Thyroid gland (tissue), 4 donors: ENCODE measurements around the gene NCMAP. TPM values are rescaled to one million over a fixed set of nuclear protein-coding genes. Genes with fewer than 3 reads are reported as not detected.

Experiments used
- DNase-seq, 2 donors: peaks; one replicate each; pipeline ENCODE4 v3.0.0-alpha.2; 2019
- H3K27ac ChIP-seq, 3 donors: fragments of 200-600 bp; sonication (generic); 1 replicate in 2 of 3; 2 replicates in 1 of 3; pipeline ENCODE4 v1.5.1; 2016 to 2019; ENCODE audit warnings: mild to moderate bottlenecking in 1 of 3, moderate library complexity in 1 of 3
- H3K27me3 ChIP-seq: fragments of 200-600 bp; sonication (generic); one replicate; pipeline ENCODE4 v1.5.1; 2019
- H3K36me3 ChIP-seq, 2 donors: fragments of 200-600 bp; sonication (generic); one replicate each; pipeline ENCODE4 v1.5.1; 2016 to 2019
- H3K4me1 ChIP-seq, 2 donors: fragments of 200-600 bp; sonication (generic); one replicate each; pipeline ENCODE4 v1.5.1; 2017 to 2019
- H3K4me3 ChIP-seq, 3 donors: fragments of 200-600 bp; sonication (generic); replicated peaks in 1 of 3; 1 replicate in 2 of 3; 2 replicates in 1 of 3; pipeline ENCODE4 v1.5.1; 2016; ENCODE audit warnings: mild to moderate bottlenecking in 1 of 3
- H3K9me3 ChIP-seq: fragments of 200-600 bp; sonication (generic); one replicate; pipeline ENCODE4 v1.5.1; 2017
- POLR2A ChIP-seq, 2 donors: fragments of 450-650 bp; IDR thresholded peaks; one replicate each; pipeline ENCODE4 v1.6.1; 2017; ENCODE audit warnings: antibody characterized with exemption in 2 of 2, mild to moderate bottlenecking in 2 of 2, moderate library complexity in 1 of 2
- WGBS, 2 donors: methylation state at CpG; one replicate each; pipeline ENCODE4 v1.1.5; 2017; 5-methylcytosine and 5-hydroxymethylcytosine counted together
- intact Hi-C: fragments of 100-400 bp; cut with DNase I; formaldehyde crosslinking; loops from one replicate; pipeline ENCODE4 v1.15.1; 2023
- total RNA-seq, 4 donors: library from RNA; depleted of rRNA; stranded (reverse); fragments of >200 nt; gene quantifications; one replicate each; pipeline ENCODE4 v1.2.3, GENCODE V29; 2016
- TF ChIP-seq, protein P1 (sequence below), 6 experiments: fragments of 200-600 bp in 3 of 6; fragments of 450-650 bp in 3 of 6; sonication (generic) in 3 of 6; IDR thresholded peaks; one replicate each; pipeline ENCODE4 v1.5.1; 2016 to 2019; ENCODE audit warnings: antibody characterized with exemption in 6 of 6, mild to moderate bottlenecking in 2 of 6, inconsistent platforms in 1 of 6, moderate library complexity in 1 of 6

Gene NCMAP
- total RNA-seq, 4 donors from 2014 or later, result 2.8 to 9.4 (median 7.3) TPM

DNA sequence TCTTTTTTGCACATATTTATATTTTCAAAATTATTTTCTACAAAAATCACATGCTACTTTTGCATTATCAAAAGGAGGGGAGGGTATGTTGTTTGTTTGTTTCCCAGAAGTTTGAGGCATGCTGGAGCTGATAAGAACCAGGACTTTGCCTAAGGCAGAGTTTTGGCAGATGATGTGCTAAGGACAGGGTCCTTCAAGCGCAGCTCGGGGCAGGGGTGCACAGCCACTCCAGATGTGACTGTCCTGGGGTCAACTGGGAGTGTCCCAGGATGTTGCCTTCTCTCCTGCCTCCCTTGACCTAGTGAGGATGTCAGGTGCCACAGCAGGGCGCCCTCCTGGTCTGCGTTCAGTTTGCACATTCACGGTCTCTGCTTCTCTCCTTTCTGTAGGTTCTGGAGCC, 44.7 kb downstream of the NCMAP start:
- no peaks in the 10 kb centered on the region for H3K4me1 ChIP-seq
- no peaks in the 10 kb centered on the region for H3K36me3 ChIP-seq
- no peak overlapping the region for H3K4me3 ChIP-seq
- no peak overlapping the region for H3K27ac ChIP-seq
- TF ChIP-seq, protein P1, sequence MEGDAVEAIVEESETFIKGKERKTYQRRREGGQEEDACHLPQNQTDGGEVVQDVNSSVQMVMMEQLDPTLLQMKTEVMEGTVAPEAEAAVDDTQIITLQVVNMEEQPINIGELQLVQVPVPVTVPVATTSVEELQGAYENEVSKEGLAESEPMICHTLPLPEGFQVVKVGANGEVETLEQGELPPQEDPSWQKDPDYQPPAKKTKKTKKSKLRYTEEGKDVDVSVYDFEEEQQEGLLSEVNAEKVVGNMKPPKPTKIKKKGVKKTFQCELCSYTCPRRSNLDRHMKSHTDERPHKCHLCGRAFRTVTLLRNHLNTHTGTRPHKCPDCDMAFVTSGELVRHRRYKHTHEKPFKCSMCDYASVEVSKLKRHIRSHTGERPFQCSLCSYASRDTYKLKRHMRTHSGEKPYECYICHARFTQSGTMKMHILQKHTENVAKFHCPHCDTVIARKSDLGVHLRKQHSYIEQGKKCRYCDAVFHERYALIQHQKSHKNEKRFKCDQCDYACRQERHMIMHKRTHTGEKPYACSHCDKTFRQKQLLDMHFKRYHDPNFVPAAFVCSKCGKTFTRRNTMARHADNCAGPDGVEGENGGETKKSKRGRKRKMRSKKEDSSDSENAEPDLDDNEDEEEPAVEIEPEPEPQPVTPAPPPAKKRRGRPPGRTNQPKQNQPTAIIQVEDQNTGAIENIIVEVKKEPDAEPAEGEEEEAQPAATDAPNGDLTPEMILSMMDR (IDR thresholded peaks at IDR 0.05), result no peak
- WGBS, 2 donors, result 84 to 87% methylated on average over 5 of the region's 5 CpGs
- H3K27me3 ChIP-seq, result no peaks in the 10 kb centered on the region
- no peaks in the 10 kb centered on the region for H3K9me3 ChIP-seq
- intact Hi-C loops, result no loop called here
- no peak for DNase-seq

DNA sequence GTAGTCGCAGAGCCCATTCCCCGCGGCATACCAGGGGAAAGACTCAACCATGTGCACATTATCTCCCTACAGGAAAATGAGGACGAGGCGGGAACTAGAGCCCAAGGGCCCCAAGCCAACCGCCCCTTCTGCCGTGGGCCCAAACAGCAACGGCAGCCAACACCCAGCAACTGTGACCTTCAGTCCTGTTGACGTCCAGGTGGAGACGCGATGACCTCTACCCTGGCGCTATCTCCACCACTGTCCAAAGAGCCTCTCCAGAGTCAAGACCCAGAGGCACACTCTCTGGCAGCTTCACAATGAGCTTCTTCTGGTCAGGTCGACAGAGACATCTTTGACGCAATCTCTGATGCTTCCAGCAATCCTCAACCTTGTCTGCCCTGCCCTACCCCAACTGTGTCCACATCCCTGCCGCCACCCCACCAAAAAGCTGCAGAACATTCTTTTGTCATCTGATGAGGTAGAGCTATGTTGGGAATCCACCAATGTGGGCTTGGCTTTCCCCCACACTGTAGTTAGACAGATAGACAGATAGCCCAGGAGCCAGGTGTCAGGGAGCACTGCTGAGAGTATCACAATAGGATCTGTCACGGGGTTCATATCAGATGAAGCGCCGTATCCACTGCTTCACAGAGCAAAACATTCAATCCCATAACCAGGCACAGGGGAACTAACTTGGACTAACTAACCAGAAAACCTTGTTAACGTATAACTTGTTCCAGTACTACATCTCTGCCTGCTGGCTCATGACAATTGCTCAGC, 49.8 kb downstream of the NCMAP start:
- Histone ChIP-seq H3K36me3 (no peaks in the 10 kb centered on the region), H3K9me3 (no peaks in the 10 kb centered on the region), H3K4me1 (no peaks in the 10 kb centered on the region), H3K4me3 (no peak overlapping the region), H3K27ac (no peak overlapping the region), H3K27me3 (no peaks in the 10 kb centered on the region)
- no peak for DNase-seq
- intact Hi-C loops, result no loop called here
- no peak for TF ChIP-seq POLR2A (IDR thresholded peaks at IDR 0.05)
- TF ChIP-seq, protein P1 (IDR thresholded peaks at IDR 0.05), result no peak
- 91 to 93% methylated on average over 19 of the region's 19 CpGs for WGBS, 2 donors

DNA sequence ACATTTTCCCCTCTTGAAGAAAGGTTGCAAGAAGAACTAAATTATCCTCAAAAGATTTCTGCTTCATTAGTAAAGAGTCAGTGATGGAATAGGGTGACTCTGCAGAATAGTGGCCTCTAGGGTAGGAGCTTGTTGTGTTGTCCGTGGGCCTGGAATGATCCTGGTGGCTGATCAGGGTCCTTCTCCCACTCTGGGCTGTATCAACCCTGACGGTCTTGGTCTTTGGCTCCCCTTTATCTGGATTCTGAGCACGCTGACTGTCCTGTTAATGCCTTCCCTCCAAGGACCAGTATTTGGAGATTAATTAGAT, 50.4 kb downstream of the NCMAP start:
- Histone ChIP-seq H3K27me3 (no peaks in the 10 kb centered on the region), H3K4me3 (no peak overlapping the region), H3K27ac (no peak overlapping the region), H3K36me3 (no peaks in the 10 kb centered on the region), H3K9me3 (no peaks in the 10 kb centered on the region), H3K4me1 (no peaks in the 10 kb centered on the region)
- no peak for TF ChIP-seq POLR2A (IDR thresholded peaks at IDR 0.05)
- TF ChIP-seq, protein P1 (IDR thresholded peaks at IDR 0.05), result no peak
- DNase-seq, result no peak
- 81% methylated on average over 3 of the region's 3 CpGs for whole genome bisulfite sequencing, 2 donors
- intact Hi-C loops, result no loop called here

DNA sequence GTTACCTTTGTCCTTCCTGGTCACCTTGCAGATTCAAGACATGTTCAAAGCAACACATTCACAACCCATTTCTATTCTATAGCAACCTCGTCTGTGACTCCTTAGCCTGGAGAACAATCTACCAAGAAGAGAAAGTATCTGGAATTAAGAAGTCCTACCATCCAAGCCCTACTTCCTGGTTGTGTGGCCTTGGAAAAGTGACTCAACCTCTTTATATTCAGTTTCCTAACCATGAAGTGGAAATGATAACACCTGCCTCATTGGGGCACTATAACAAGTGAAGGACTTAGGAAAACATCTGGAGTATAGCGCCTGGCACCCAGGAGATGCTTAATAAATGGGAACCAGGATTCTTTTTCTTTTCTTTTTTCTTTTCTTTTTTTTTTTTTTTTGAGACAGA, 50.7 kb downstream of the NCMAP start:
- TF ChIP-seq, protein P1 (IDR thresholded peaks at IDR 0.05), result no peak
- TF ChIP-seq POLR2A (IDR thresholded peaks at IDR 0.05), result no peak
- intact Hi-C loops, result no loop called here
- Histone ChIP-seq H3K4me1 (no peaks in the 10 kb centered on the region), H3K36me3 (no peaks in the 10 kb centered on the region), H3K9me3 (no peaks in the 10 kb centered on the region), H3K4me3 (no peak overlapping the region), H3K27me3 (no peaks in the 10 kb centered on the region), H3K27ac (no peak overlapping the region)
- DNase-seq, result no peak
- WGBS, 2 donors, result 94 to 96% methylated on average over 2 of the region's 2 CpGs

DNA sequence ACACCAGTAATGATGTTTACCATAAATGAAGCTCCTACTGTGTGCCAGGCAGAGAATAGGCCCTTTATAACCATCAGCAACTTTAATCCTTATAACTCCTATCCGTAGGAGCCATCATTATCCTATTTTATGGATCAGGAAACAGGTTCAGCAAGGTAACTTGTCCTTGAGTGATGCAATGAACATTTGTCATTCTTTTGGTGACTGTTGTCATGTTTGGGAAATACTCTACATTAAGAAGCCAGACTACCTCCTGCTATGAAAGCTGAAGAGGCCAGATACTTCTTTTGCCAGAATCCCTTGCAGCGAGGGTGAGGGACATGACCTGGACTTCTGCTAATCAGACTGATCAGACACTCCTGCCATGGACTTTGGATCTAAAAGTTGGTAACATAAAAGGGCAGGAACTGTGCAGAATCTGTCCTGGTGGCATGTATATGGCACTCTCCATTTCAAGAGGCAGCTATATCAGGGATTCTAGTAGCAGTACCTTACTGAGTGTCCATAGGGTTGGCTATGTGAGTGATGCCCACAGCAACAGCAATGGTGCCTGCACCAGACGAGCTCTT, 54.1 kb downstream of the NCMAP start:
- Histone ChIP-seq H3K9me3 (no peaks in the 10 kb centered on the region), H3K36me3 (no peaks in the 10 kb centered on the region), H3K4me1 (no peaks in the 10 kb centered on the region), H3K27me3 (no peaks in the 10 kb centered on the region), H3K4me3 (no peak overlapping the region), H3K27ac (no peak overlapping the region)
- TF ChIP-seq POLR2A (IDR thresholded peaks at IDR 0.05), result no peak
- TF ChIP-seq, protein P1 (IDR thresholded peaks at IDR 0.05), result no peak
- no peak for DNase-seq
- intact Hi-C loops, result no loop called here
- WGBS, 2 donors, result 73 to 75% methylated on average over 3 of the region's 3 CpGs
